HEK293T (cell line): ENCODE results near the gene KSR2.

Experiments used
- BHLHE40 ChIP-seq: fragments of 450-650 bp; IDR thresholded peaks from 2 replicates; pipeline ENCODE4 v1.6.1; 2016; ENCODE audit warnings: mild to moderate bottlenecking, moderate library complexity, borderline replicate concordance
- CTBP1 ChIP-seq: fragments of 450-650 bp; IDR thresholded peaks from 2 replicates; pipeline ENCODE4 v1.6.1; 2016; ENCODE audit warnings: borderline replicate concordance
- ELF4 ChIP-seq: fragments of 450-650 bp; IDR thresholded peaks from 2 replicates; pipeline ENCODE4 v1.6.1; 2017; ENCODE audit warnings: antibody characterized with exemption
- FOXM1 ChIP-seq: fragments of 450-650 bp; IDR thresholded peaks from 2 replicates; pipeline ENCODE4 v1.6.1; 2017; ENCODE audit warnings: mild to moderate bottlenecking, borderline replicate concordance
- PKNOX1 ChIP-seq: fragments of 450-650 bp; IDR thresholded peaks from 2 replicates; pipeline ENCODE4 v1.6.1; 2016
- SP1 ChIP-seq: fragments of 450-650 bp; IDR thresholded peaks from 2 replicates; pipeline ENCODE4 v1.6.1; 2017
- SUZ12 ChIP-seq: fragments of 450-650 bp; IDR thresholded peaks from 2 replicates; pipeline ENCODE4 v1.6.1; 2016; ENCODE audit warnings: mild to moderate bottlenecking
- TARDBP ChIP-seq: fragments of 450-650 bp; IDR thresholded peaks from 2 replicates; pipeline ENCODE4 v1.6.1; 2016
- ZNF384 ChIP-seq: fragments of 450-650 bp; IDR thresholded peaks from 2 replicates; pipeline ENCODE4 v1.6.1; 2016

- TF ChIP-seq PKNOX1: no peak
- no peak for TF ChIP-seq FOXM1
- no peak for TF ChIP-seq ELF4
- TF ChIP-seq TARDBP: no peak
- TF ChIP-seq BHLHE40: no peak
- TF ChIP-seq ZNF384: no peak
- no peak for TF ChIP-seq SUZ12
- TF ChIP-seq SP1: no peak
- TF ChIP-seq CTBP1: no peak
Measured at GRCh38 chr12:117545216-117545615, 423.6 kb downstream of the KSR2 start.
